ENCODE results near the gene DNAH9.

DNAH9 gene

GRCh38 chr17:11780621-11781020 is 182.4 kb downstream of the DNAH9 start:
- H3K4me1 ChIP-seq: no peaks in the 10 kb centered on the region
- H3K27me3 ChIP-seq: no peaks in the 10 kb centered on the region
- DNase-seq: no peak
- no peaks in the 10 kb centered on the region for H3K36me3 ChIP-seq
- no peak for TF ChIP-seq CTCF (IDR thresholded peaks at IDR 0.05; ENCODE audit: low read depth, low read length)
- no peak overlapping the region for H3K4me3 ChIP-seq (ENCODE audit: low read depth, low read length)
- H3K9me3 ChIP-seq: no peaks in the 10 kb centered on the region

GRCh38 chr17:11786711-11787438 is 188.6 kb downstream of the DNAH9 start:
- no peak for TF ChIP-seq CTCF (IDR thresholded peaks at IDR 0.05; ENCODE audit: low read depth, low read length)
- Histone ChIP-seq H3K4me1 (no peaks in the 10 kb centered on the region), H3K4me3 (ENCODE audit: low read depth, low read length) (no peak overlapping the region), H3K9me3 (no peaks in the 10 kb centered on the region), H3K36me3 (no peaks in the 10 kb centered on the region), H3K27me3 (no peaks in the 10 kb centered on the region)
- no peak for DNase-seq

- no peak for TF ChIP-seq CTCF (IDR thresholded peaks at IDR 0.05; ENCODE audit: low read depth, low read length)
- DNase-seq: no peak
Observed at GRCh38 chr17:11795906-11796305, 197.6 kb downstream of the DNAH9 start.

GRCh38 chr17:11797803-11798202 is 199.5 kb downstream of the DNAH9 start:
- Histone ChIP-seq H3K4me3 (ENCODE audit: low read depth, low read length) (no peak overlapping the region), H3K4me1 (no peaks in the 10 kb centered on the region), H3K27me3 (no peaks in the 10 kb centered on the region), H3K36me3 (no peaks in the 10 kb centered on the region), H3K9me3 (no peaks in the 10 kb centered on the region)
- TF ChIP-seq CTCF (IDR thresholded peaks at IDR 0.05; ENCODE audit: low read depth, low read length): 0 out of 2 replicates have a peak, but pooled peaks have one; percentile 17
- no peak for DNase-seq

More at GRCh38 chr17:11795906-11796305, 197.6 kb downstream of the DNAH9 start:
- H3K4me3 ChIP-seq (ENCODE audit: low read depth, low read length): no peak overlapping the region
- no peaks in the 10 kb centered on the region for H3K9me3 ChIP-seq
- no peaks in the 10 kb centered on the region for H3K27me3 ChIP-seq
- no peaks in the 10 kb centered on the region for H3K36me3 ChIP-seq
- no peaks in the 10 kb centered on the region for H3K4me1 ChIP-seq

- H3K36me3 ChIP-seq: no peaks in the 10 kb centered on the region
- no peaks in the 10 kb centered on the region for H3K27me3 ChIP-seq
- no peak for DNase-seq
- no peak overlapping the region for H3K4me3 ChIP-seq (ENCODE audit: low read depth, low read length)
- no peaks in the 10 kb centered on the region for H3K4me1 ChIP-seq
- TF ChIP-seq CTCF (IDR thresholded peaks at IDR 0.05; ENCODE audit: low read depth, low read length): no peak
- no peaks in the 10 kb centered on the region for H3K9me3 ChIP-seq
Observed at GRCh38 chr17:11803231-11803969, 205.1 kb downstream of the DNAH9 start.

GRCh38 chr17:11805138-11805537 is 206.9 kb downstream of the DNAH9 start:
- Histone ChIP-seq H3K9me3 (no peaks in the 10 kb centered on the region), H3K4me1 (no peaks in the 10 kb centered on the region), H3K4me3 (ENCODE audit: low read depth, low read length) (no peak overlapping the region), H3K36me3 (no peaks in the 10 kb centered on the region), H3K27me3 (no peaks in the 10 kb centered on the region)
- TF ChIP-seq CTCF (IDR thresholded peaks at IDR 0.05; ENCODE audit: low read depth, low read length): no peak
- DNase-seq: no peak

Measured in BE2C (cell line).